Measurements from ENCODE around the gene EPHB1.

Gene EPHB1

GRCh38 chr3:134897391-134898141 lies 102.5 kb downstream of the EPHB1 start:
- TF ChIP-seq CTCF (IDR thresholded peaks at IDR 0.05), result no peak
- no peak overlapping the region for H3K27ac ChIP-seq
- no peak overlapping the region for H3K4me3 ChIP-seq (ENCODE audit: low read depth in 1 of 2, low read length in 1 of 2)
- H3K36me3 ChIP-seq, result no peaks in the 10 kb centered on the region
- no peaks in the 10 kb centered on the region for H3K9me3 ChIP-seq
- no peaks in the 10 kb centered on the region for H3K27me3 ChIP-seq
- no peaks in the 10 kb centered on the region for H3K4me1 ChIP-seq (ENCODE audit: control insufficient read depth in 1 of 2, insufficient read depth in 1 of 2, low read depth in 1 of 2, low read length in 1 of 2)

- H3K9me3 ChIP-seq, result no peaks in the 10 kb centered on the region
- H3K36me3 ChIP-seq, result no peaks in the 10 kb centered on the region
- no peak for TF ChIP-seq CTCF (IDR thresholded peaks at IDR 0.05)
- H3K4me1 ChIP-seq (ENCODE audit: control insufficient read depth in 1 of 2, insufficient read depth in 1 of 2, low read depth in 1 of 2, low read length in 1 of 2), result no peaks in the 10 kb centered on the region
- H3K27me3 ChIP-seq, result no peaks in the 10 kb centered on the region
- H3K27ac ChIP-seq, result no peak overlapping the region
- H3K4me3 ChIP-seq (ENCODE audit: low read depth in 1 of 2, low read length in 1 of 2), result no peak overlapping the region
These were observed 103.2 kb downstream of the EPHB1 start for GRCh38 chr3:134898181-134898754.

GRCh38 chr3:134899786-134900185 lies 104.7 kb downstream of the EPHB1 start:
- H3K4me3 ChIP-seq (ENCODE audit: low read depth in 1 of 2, low read length in 1 of 2), result no peak overlapping the region
- no peak for TF ChIP-seq CTCF (IDR thresholded peaks at IDR 0.05)
- H3K27me3 ChIP-seq, result no peaks in the 10 kb centered on the region
- no peaks in the 10 kb centered on the region for H3K9me3 ChIP-seq
- no peaks in the 10 kb centered on the region for H3K36me3 ChIP-seq
- H3K27ac ChIP-seq, result no peak overlapping the region
- H3K4me1 ChIP-seq (ENCODE audit: control insufficient read depth in 1 of 2, insufficient read depth in 1 of 2, low read depth in 1 of 2, low read length in 1 of 2), result no peaks in the 10 kb centered on the region

GRCh38 chr3:134900482-134900881 lies 105.4 kb downstream of the EPHB1 start:
- H3K4me3 ChIP-seq (ENCODE audit: low read depth in 1 of 2, low read length in 1 of 2), result no peak overlapping the region

GRCh38 chr3:134901461-134901860 lies 106.4 kb downstream of the EPHB1 start:
- H3K4me3 ChIP-seq (ENCODE audit: low read depth in 1 of 2, low read length in 1 of 2), result no peak overlapping the region
- TF ChIP-seq CTCF (IDR thresholded peaks at IDR 0.05), result no peak
- H3K36me3 ChIP-seq, result no peaks in the 10 kb centered on the region
- no peak overlapping the region for H3K27ac ChIP-seq
- H3K9me3 ChIP-seq, result no peaks in the 10 kb centered on the region
- no peaks in the 10 kb centered on the region for H3K27me3 ChIP-seq
- no peaks in the 10 kb centered on the region for H3K4me1 ChIP-seq (ENCODE audit: control insufficient read depth in 1 of 2, insufficient read depth in 1 of 2, low read depth in 1 of 2, low read length in 1 of 2)

More at GRCh38 chr3:134900482-134900881, 105.4 kb downstream of the EPHB1 start:
- H3K36me3 ChIP-seq, result no peaks in the 10 kb centered on the region
- H3K4me1 ChIP-seq (ENCODE audit: control insufficient read depth in 1 of 2, insufficient read depth in 1 of 2, low read depth in 1 of 2, low read length in 1 of 2), result no peaks in the 10 kb centered on the region
- no peak overlapping the region for H3K27ac ChIP-seq
- no peaks in the 10 kb centered on the region for H3K9me3 ChIP-seq
- no peaks in the 10 kb centered on the region for H3K27me3 ChIP-seq
- TF ChIP-seq CTCF (IDR thresholded peaks at IDR 0.05), result no peak

All from neutrophil (primary cell).